Lower leg skin (tissue), 4 donors: ENCODE data around the gene PPP1R10. TPM values are rescaled to one million over a fixed set of nuclear protein-coding genes. Genes with fewer than 3 reads are reported as not detected.

ENCODE experiments used
- DNase-seq, 2 donors: peaks; one replicate each; pipeline ENCODE4 v3.0.0-alpha.2; 2019; ENCODE audit warnings: low spot score in 2 of 2
- H3K4me3 ChIP-seq: fragments of 200-600 bp; sonication (generic); 2 replicates; pipeline ENCODE4 v1.5.1; 2017; ENCODE audit warnings: mild to moderate bottlenecking, low read depth; ENCODE audit not compliant: poor library complexity, severe bottlenecking
- POLR2A ChIP-seq, 2 donors: fragments of 450-650 bp; IDR thresholded peaks; one replicate each; pipeline ENCODE4 v1.6.1; 2016 to 2017; ENCODE audit warnings: antibody characterized with exemption in 2 of 2, mild to moderate bottlenecking in 1 of 2, moderate library complexity in 1 of 2
- WGBS, 2 donors: methylation state at CpG; one replicate each; pipeline ENCODE4 v1.1.5; 2018; 5-methylcytosine and 5-hydroxymethylcytosine counted together
- intact Hi-C: fragments of 100-400 bp; cut with DNase I; formaldehyde crosslinking; loops from one replicate; pipeline ENCODE4 v1.15.0; 2023; ENCODE audit warnings: low total_unique reads
- total RNA-seq, 4 donors: library from RNA; depleted of rRNA; stranded (reverse); fragments of >200 nt; gene quantifications; one replicate each; pipeline ENCODE4 v1.1.0, GENCODE V29; 2016
- TF ChIP-seq, protein P1 (sequence below), 3 donors: fragments of 450-650 bp; IDR thresholded peaks; one replicate each; pipeline ENCODE4 v1.5.1; 2016; ENCODE audit warnings: antibody characterized with exemption in 3 of 3, mild to moderate bottlenecking in 3 of 3, moderate library complexity in 2 of 3

Gene PPP1R10
- total RNA-seq, 4 donors from 2014 or later = 32.5 to 61.5 (median 49.4) TPM

DNA sequence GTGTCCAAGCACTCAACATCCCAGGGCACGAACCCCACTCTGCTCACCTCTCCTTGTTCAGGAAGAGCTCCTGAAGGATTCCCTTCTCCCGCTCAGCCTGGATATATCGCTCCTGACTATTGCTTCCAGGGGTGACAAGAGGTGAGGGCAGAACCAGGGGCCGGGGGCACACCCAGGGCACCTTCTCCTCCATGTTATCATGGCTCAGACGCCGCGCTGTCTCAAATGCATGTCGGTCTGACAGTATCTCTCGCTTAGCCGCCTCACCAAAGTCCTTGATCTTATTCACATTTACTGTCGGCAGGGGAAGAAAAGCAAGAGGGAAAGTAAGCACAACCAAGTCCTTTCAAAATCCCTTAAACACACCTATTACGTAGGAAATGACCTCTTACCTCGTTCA, 13.1 kb downstream of the PPP1R10 start:
- intact Hi-C loops = loop anchor here (10.0 kb wide), 1 partner anchor 119 kb away; the partner anchor contains the start of gene HLA-E
- 93 to 96% methylated on average over 13 of the region's 13 CpGs for WGBS, 2 donors
- H3K4me3 ChIP-seq = no peak overlapping the region
- TF ChIP-seq POLR2A (IDR thresholded peaks at IDR 0.05) = no peak
- TF ChIP-seq, protein P1, sequence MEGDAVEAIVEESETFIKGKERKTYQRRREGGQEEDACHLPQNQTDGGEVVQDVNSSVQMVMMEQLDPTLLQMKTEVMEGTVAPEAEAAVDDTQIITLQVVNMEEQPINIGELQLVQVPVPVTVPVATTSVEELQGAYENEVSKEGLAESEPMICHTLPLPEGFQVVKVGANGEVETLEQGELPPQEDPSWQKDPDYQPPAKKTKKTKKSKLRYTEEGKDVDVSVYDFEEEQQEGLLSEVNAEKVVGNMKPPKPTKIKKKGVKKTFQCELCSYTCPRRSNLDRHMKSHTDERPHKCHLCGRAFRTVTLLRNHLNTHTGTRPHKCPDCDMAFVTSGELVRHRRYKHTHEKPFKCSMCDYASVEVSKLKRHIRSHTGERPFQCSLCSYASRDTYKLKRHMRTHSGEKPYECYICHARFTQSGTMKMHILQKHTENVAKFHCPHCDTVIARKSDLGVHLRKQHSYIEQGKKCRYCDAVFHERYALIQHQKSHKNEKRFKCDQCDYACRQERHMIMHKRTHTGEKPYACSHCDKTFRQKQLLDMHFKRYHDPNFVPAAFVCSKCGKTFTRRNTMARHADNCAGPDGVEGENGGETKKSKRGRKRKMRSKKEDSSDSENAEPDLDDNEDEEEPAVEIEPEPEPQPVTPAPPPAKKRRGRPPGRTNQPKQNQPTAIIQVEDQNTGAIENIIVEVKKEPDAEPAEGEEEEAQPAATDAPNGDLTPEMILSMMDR (IDR thresholded peaks at IDR 0.05) = no peak
- no peak for DNase-seq

DNA sequence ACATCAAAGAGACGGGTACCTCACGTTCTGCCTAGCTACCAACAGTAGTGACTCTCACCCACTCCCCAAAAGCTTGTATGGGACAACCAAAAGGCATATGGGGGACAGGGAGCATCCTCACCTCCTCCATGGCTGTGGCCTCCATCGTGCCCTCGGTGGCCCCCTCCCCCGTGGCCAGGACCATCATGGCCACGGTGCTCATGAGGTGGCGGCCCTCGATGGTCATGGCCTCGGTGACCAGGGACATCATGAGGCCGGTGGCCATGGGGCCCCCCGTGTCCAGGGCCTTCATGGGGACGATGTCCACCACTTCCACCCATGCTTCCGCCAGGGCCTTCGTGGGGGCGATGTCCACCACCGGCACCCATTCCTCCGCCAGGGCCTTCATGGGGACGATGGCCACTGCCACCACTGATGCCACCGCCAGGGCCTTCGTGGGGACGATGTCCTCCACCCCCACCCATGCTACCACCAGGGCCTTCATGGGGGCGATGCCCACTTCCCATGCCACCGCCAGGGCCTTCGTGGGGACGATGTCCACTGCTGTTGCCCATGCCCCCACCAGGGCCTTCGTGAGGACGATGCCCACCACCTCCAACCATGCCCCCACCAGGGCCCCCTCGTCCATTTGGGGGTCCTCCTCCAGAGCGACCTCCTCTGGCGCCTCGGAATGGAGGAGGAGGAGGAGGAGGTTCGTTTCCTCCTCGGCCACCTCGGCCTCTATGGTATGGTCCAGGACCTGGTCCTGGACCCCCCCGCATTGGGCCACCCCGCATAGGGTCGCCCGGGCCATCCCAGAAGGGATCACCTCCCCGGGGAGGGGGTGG, 15.0 kb downstream of the PPP1R10 start:
- 89% methylated on average over 34 to 35 of the region's 39 CpGs for WGBS, 2 donors
- intact Hi-C loops = loop anchor here (10.0 kb wide), 1 partner anchor 117 kb away; the partner anchor contains the start of gene HLA-E
- no peak overlapping the region for H3K4me3 ChIP-seq
- TF ChIP-seq, protein P1 (IDR thresholded peaks at IDR 0.05) = no peak
- no peak for TF ChIP-seq POLR2A (IDR thresholded peaks at IDR 0.05)
- DNase-seq = no peak

DNA sequence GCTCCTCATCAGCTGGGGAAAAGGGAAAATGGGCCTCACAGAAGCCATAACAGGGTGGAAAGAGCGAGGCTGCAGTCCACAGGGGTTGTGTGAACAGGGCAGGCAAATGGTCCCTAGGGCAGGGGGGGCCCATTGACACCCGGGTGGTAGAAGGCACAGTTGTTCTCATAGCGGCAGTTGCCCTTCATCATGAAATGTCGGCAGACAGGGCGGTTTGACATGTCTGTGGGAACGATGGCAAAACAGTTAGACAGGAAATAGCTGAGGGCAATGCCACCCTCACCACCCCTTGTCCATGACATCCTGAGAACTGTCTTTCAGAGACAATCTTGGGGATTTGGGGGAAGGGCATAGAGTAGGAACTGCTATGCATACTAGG, 15.6 kb downstream of the PPP1R10 start:
- TF ChIP-seq POLR2A (IDR thresholded peaks at IDR 0.05) = no peak
- TF ChIP-seq, protein P1 (IDR thresholded peaks at IDR 0.05) = no peak
- no peak overlapping the region for H3K4me3 ChIP-seq
- 58 to 67% methylated on average over 6 of the region's 6 CpGs for WGBS, 2 donors
- no peak for DNase-seq
- intact Hi-C loops = loop anchor here (10.0 kb wide), 1 partner anchor 117 kb away; the partner anchor contains the start of gene HLA-E

DNA sequence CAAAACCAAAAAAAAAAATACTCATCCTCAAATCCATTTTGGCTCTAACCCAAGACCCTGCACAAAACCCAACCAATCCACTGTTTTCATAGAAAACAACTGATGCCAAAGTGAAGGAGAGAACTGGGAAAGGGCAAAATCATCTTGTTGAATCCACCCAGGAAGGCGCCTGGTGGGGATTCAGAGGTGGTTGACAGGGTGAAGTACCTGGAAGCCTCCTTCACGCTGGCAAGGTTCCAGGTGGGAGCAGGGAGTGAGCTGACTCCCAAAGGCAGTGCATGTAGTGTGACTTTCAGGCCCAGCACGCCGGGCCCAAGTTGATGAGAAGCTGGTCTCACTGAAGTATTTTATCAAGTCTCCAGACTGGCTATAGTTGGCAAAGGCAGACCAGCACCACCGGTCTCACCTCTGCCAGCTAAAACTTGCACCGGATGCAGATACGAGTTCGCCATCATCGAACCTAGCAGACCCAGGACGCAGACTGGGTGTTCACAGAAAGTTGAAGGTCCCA, 16.5 kb downstream of the PPP1R10 start:
- DNase-seq = no peak
- TF ChIP-seq POLR2A (IDR thresholded peaks at IDR 0.05) = no peak
- TF ChIP-seq, protein P1 (IDR thresholded peaks at IDR 0.05) = no peak
- no peak overlapping the region for H3K4me3 ChIP-seq
- intact Hi-C loops = loop anchor here (10.0 kb wide), 1 partner anchor 116 kb away; the partner anchor contains the start of gene HLA-E
- WGBS, 2 donors = 62 to 68% methylated on average over 10 of the region's 10 CpGs

DNA sequence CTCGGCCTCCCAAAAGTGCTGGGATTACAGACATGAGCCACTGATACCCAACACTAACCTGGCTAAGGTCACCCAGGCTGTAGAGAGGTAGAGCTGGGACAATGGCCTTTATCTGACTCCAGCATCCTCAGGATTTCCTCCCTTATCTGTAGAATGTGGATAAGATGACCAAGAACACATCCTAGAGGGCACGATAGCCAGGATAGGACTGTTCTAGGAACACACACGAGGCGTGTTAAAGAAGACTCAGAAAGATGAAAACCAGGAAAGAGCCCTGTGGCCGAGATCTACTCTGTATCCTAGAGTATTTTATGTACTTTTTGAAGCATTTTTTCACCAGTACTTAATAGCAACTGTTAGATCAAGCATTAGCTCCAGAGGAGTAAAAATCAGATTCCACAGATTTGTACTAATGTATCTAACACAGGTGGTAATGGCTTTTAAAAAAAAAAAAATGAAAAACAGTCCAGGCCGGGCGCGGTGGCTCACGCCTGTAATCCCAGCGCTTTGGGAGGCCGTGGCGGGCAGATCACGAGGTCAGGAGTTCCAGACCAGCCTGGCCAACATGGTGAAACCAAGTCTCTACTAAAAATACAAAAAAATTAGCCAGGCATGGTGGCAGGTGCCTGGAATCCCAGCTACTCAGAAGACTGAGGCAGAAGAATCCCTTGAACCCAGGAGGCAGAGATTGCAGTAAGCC, 17.3 kb downstream of the PPP1R10 start:
- 80 to 85% methylated on average over 13 of the region's 13 CpGs for WGBS, 2 donors
- H3K4me3 ChIP-seq = no peak overlapping the region
- intact Hi-C loops = loop anchor here (10.0 kb wide), 2 partner anchors 55 to 115 kb away; partner anchors contain the start of gene HLA-E
- TF ChIP-seq, protein P1 (IDR thresholded peaks at IDR 0.05) = no peak
- TF ChIP-seq POLR2A (IDR thresholded peaks at IDR 0.05) = no peak
- DNase-seq = no peak
